Measurements from ENCODE around the gene SLC41A3.

The SLC41A3 gene

DNA sequence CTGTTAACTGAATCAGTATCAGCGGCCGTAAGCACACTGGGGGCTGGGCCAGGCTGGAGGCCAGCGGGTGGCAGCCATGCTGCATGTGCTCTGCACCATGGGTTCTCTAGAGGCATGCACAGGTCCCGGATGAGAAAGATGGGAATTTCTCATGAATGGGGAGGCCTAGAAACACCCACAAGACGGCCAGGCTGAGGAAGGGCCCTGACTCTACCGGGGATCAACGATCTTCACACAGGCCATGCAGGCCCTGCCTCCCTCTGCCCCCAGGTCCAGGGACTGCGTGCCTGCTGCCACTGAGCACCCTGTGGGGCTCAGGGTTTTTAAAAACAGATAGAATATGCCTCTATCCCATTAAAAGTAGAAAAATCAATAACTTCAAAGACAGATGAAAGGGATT, 32.7 kb downstream of the SLC41A3 start:
- no peak for TF ChIP-seq ZNF121 (tag by site-specific recombination; IDR thresholded peaks at IDR 0.05)
- TF ChIP-seq ZNF140 (tag by site-specific recombination; IDR thresholded peaks at IDR 0.05), result no peak
- TF ChIP-seq ZNF366 (tag by site-specific recombination; conservative IDR thresholded peaks at IDR 0.05), result no peak
- no peak for TF ChIP-seq ZNF548 (tag by site-specific recombination; IDR thresholded peaks at IDR 0.05)
- no peak for TF ChIP-seq ZNF692 (tag by site-specific recombination; IDR thresholded peaks at IDR 0.05)
- Histone ChIP-seq H3K36me3 (ENCODE audit: control insufficient read depth in 2 of 2, insufficient read depth in 1 of 2, low read length in 2 of 2) (peaks cover 0 to 14% of the 10 kb centered on the region in 2 experiments; a peak in 1 of 3 replicates), H3K9me3 (ENCODE audit: control insufficient read depth, insufficient read depth, low read depth, low read length) (no peaks in the 10 kb centered on the region), H3K4me3 (ENCODE audit: low read depth, low read length) (no peak overlapping the region), H3K4me1 (ENCODE audit: control insufficient read depth, insufficient read depth, low read length) (no peaks in the 10 kb centered on the region), H3K27ac (ENCODE audit: extremely low read depth, low read depth, low read length) (no peak overlapping the region)
- POLR2A ChIA-PET, result no interaction called here
- CTCF ChIA-PET, result no interaction called here

DNA sequence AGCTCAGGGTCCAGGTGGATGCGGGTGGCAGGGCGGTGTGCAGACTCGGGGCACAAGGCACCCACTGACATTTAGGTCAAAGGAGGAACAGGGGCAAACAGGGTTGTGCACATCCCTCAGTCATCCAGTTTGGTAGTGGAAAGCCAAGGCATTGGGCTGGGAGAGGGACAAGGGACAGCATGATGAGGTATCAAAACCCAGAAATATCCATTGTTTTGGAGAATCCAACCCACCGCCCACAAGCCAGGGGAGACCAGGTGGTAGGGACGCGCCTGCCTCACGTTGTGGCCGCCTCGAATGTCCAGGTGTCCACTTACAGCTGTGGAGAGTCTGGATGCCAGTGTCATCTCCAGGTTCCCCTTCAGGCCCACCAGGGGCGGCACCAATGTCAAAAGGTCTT, 33.3 kb downstream of the SLC41A3 start:
- Histone ChIP-seq H3K4me3 (ENCODE audit: low read depth, low read length) (no peak overlapping the region), H3K9me3 (ENCODE audit: control insufficient read depth, insufficient read depth, low read depth, low read length) (no peaks in the 10 kb centered on the region), H3K4me1 (ENCODE audit: control insufficient read depth, insufficient read depth, low read length) (no peaks in the 10 kb centered on the region), H3K27ac (ENCODE audit: extremely low read depth, low read depth, low read length) (no peak overlapping the region), H3K36me3 (ENCODE audit: control insufficient read depth in 2 of 2, insufficient read depth in 1 of 2, low read length in 2 of 2) (peaks cover 0 to 12% of the 10 kb centered on the region in 2 experiments; a peak in 1 of 3 replicates)
- ChIA-PET CTCF (no interaction called here), POLR2A (no interaction called here)
- TF ChIP-seq, protein P1, sequence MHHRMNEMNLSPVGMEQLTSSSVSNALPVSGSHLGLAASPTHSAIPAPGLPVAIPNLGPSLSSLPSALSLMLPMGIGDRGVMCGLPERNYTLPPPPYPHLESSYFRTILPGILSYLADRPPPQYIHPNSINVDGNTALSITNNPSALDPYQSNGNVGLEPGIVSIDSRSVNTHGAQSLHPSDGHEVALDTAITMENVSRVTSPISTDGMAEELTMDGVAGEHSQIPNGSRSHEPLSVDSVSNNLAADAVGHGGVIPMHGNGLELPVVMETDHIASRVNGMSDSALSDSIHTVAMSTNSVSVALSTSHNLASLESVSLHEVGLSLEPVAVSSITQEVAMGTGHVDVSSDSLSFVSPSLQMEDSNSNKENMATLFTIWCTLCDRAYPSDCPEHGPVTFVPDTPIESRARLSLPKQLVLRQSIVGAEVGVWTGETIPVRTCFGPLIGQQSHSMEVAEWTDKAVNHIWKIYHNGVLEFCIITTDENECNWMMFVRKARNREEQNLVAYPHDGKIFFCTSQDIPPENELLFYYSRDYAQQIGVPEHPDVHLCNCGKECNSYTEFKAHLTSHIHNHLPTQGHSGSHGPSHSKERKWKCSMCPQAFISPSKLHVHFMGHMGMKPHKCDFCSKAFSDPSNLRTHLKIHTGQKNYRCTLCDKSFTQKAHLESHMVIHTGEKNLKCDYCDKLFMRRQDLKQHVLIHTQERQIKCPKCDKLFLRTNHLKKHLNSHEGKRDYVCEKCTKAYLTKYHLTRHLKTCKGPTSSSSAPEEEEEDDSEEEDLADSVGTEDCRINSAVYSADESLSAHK (tag by site-specific recombination; IDR thresholded peaks at IDR 0.05), result no peak
- no peak for TF ChIP-seq SETDB1 (IDR thresholded peaks at IDR 0.05; ENCODE audit: insufficient read length, low read length)
- TF ChIP-seq ZFP69B (tag by site-specific recombination; IDR thresholded peaks at IDR 0.05), result no peak
- no peak for TF ChIP-seq ZNF514 (tag by site-specific recombination; IDR thresholded peaks at IDR 0.05)
- TF ChIP-seq ZNF768 (tag by site-specific recombination; IDR thresholded peaks at IDR 0.05), result no peak
- no peak for TF ChIP-seq MZF1 (tag by site-specific recombination; IDR thresholded peaks at IDR 0.05; ENCODE audit: borderline replicate concordance)
- TF ChIP-seq ZNF792 (tag by site-specific recombination; IDR thresholded peaks at IDR 0.05), result no peak
- TF ChIP-seq ZNF555 (tag by site-specific recombination; conservative IDR thresholded peaks at IDR 0.05), result no peak
- TF ChIP-seq ZNF157 (tag by site-specific recombination; IDR thresholded peaks at IDR 0.05), result no peak
- no peak for TF ChIP-seq ZNF48 (tag by site-specific recombination; IDR thresholded peaks at IDR 0.05)
- TF ChIP-seq ZNF394 (tag by site-specific recombination; IDR thresholded peaks at IDR 0.05; ENCODE audit: borderline replicate concordance), result no peak
- TF ChIP-seq ZNF184 (tag by site-specific recombination; IDR thresholded peaks at IDR 0.05), result no peak
- TF ChIP-seq, protein P2, sequence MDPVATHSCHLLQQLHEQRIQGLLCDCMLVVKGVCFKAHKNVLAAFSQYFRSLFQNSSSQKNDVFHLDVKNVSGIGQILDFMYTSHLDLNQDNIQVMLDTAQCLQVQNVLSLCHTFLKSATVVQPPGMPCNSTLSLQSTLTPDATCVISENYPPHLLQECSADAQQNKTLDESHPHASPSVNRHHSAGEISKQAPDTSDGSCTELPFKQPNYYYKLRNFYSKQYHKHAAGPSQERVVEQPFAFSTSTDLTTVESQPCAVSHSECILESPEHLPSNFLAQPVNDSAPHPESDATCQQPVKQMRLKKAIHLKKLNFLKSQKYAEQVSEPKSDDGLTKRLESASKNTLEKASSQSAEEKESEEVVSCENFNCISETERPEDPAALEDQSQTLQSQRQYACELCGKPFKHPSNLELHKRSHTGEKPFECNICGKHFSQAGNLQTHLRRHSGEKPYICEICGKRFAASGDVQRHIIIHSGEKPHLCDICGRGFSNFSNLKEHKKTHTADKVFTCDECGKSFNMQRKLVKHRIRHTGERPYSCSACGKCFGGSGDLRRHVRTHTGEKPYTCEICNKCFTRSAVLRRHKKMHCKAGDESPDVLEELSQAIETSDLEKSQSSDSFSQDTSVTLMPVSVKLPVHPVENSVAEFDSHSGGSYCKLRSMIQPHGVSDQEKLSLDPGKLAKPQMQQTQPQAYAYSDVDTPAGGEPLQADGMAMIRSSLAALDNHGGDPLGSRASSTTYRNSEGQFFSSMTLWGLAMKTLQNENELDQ (tag by site-specific recombination; IDR thresholded peaks at IDR 0.05; ENCODE audit: low read depth), result no peak
- no peak for TF ChIP-seq CTCF (tag by site-specific recombination; IDR thresholded peaks at IDR 0.05)
- no peak for TF ChIP-seq ZSCAN18 (tag by site-specific recombination; IDR thresholded peaks at IDR 0.05)
- no peak for TF ChIP-seq ZNF335 (tag by site-specific recombination; conservative IDR thresholded peaks at IDR 0.05)
- no peak for TF ChIP-seq SCRT1 (tag by site-specific recombination; IDR thresholded peaks at IDR 0.05; ENCODE audit: borderline replicate concordance)
- no peak for TF ChIP-seq GLIS1 (tag by site-specific recombination; IDR thresholded peaks at IDR 0.05)
- TF ChIP-seq ZSCAN30 (tag by site-specific recombination; IDR thresholded peaks at IDR 0.05), result no peak
- TF ChIP-seq GLI2 (tag by site-specific recombination; IDR thresholded peaks at IDR 0.05; ENCODE audit: borderline replicate concordance, low read depth), result no peak

Measured in HEK293 (cell line).